GM19452 (cell line): Measurements from ENCODE around the gene MAST1.
"Not testable (repeated sequence)": the region's sequence is repeated elsewhere in the genome, so short reads cannot be mapped to it uniquely, and the experiment has no call there.

Experiments used
- ATAC-seq: cut with Tn5 transposase; IDR thresholded peaks from one replicate; pipeline ENCODE4 v1.9.1; 2021; ENCODE audit not compliant: unreplicated experiment

MAST1 gene

DNA sequence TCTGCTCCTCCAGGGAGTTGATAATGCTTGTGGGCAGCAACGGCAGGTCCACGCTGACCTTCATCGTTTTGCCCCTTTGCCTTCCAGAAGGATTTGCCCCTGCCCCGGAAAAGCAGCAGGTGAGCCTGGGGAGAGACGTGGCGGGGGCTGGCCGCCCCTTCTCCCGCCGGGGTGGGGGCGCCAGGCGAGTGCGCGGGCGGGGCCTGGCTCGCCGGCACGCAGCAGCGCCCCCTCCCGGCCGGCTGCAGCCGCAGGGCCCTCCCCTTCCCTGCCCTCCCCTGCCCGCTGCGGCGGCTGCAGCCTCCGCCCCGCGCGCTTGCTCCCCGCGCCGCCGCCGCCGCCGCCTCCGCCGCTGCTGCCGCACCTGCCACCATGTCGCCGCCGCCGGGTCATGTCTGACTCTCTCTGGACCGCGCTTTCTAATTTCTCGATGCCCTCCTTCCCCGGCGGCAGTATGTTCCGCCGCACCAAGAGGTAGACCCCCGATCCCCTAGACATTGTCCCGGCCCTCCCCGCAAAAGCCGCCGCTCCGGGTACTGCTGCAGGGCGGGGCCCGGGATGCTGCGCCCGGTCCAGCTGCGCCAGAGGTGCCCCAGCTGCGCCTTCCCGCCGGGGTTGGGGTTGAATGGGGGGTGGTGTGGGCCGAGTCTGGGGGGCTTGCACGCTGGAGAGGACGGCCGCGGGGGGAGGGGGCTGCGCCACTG lies at the start of gene MAST1:
MAST1 (plus strand) TSS at position 334 of the 704 bp plus-strand sequence; CDS start at position 392, 58 bp downstream.
- no peak for ATAC-seq

DNA sequence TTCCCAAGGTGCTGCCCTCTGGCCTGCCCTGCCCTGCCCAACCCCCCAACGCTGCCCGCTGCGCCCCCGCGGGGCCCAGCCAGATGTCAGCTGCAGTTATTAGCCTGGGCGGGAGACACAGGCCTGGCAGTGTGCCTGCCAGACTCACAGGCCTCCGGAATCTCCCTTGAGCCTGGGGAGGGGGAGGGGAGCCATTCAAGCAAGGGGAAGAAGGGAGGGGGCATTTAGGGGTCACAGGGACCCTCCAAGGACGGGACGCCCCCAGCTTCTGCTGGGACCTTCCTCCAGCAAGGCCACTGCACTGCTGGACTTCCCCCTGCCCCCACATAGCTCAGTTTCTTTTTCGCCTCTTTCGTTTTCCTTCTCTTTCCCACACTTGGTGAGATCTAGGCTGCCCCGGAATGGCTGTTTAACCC lies 49.6 kb upstream of the MAST1 start:
- no peak for ATAC-seq

DNA sequence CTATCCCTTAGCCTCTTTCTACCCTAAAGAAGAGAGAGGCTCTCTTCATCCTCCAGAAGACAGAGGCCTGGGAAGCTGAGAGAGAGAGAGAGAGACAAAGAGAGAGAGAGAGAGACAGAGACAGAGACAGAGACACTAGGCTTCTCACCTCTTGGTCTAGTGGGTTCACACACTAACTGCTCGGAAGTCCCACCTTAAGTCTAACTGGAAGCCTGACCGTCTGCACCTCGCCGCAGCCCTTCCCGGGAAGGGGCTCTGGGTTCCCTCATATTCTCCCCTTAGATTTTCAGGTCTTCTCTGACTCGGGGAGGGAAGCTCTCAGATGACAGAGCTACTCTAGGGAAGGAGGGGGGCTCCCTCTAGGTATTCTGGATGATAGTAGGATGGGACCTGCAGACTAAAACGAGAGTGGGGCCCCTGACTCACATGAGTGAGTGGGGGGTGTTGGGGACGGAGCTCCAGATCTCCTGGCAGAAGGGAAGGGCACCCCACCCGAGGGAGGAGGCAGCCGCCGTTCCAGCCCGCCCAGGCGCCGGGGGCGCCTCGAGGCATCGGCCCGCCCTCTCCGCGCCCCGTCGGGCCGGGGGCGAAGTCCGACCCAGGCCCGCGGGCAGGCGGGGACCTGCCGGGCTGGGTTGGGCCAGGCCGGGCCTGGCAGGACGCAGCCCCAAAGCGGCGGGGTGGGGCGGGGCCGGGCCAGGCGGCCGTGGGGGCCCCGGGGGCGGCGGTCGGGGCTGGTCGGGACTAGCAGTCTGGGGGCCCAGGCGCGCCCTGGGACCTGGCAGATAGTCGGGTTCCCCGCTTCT lies 49.0 kb upstream of the MAST1 start:
- no peak for ATAC-seq

DNA sequence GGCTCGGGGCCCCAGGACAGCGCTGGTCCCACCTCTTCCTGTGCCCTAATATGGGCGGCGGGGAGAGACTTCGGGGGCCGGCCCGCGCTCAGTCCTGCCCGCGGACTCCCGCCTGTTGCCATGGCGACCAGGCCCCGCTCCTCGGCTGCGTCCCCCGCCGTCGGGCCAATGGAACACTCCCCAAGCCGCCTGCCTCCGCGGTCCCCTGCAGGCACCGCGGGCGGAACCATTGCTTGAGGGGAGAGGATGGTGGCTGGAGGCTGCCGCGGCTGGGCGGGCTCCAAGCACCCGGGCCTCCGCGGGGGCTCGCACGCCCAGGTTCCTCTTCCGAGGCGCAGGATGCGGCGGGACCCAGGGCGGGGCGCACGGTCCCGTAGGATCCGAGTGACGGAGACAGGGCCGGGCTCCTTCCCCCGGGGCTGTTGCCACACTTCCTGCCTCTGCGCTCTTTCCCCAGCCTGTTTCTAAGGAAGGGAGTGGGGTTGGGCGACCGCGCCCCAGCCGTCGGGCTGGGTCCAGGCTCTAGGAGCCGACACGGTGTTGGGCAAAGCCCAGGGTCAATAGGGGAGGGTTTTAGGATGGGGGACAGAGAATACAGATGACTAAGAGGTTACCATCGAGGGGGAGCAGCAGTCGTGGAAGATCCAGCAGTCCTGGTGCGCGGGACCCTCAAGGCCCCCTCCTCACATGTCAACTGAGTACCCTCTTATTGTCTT lies 48.3 kb upstream of the MAST1 start:
- peak; percentile 43 for ATAC-seq

DNA sequence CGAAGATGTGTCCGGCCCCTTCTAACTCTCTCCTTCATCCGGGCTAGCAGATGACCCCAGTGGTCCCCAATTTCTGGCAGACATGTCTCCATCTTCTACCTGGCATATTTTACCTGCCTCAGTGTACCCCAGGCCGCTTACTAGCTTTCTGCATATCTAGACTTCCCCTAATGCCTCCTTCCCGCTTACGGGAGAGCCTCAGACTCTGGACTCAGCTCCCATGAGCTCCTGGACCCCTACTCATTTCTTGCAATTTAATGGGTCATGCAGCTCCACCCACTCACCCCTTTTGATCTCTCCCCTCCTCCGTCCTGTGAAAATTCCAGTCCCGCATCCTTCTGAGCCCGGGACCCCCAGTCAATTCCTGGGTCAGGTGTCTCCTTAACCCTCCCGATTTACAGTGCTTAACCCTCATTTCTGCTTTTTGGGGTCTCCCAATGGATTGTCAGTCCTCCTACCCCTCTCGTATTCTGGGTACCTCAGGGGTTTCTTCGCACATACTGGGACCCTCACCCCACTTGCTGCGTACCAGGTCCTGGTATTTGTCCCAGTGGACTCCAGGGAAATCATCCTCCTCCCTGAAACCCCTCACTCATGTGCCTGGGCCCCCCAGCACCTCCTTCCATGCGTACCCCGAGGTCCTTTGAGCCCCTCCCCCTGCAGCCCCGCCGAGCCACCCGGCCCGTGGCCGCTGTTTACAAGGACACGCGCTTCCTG lies 47.5 kb upstream of the MAST1 start:
- ATAC-seq: no peak

DNA sequence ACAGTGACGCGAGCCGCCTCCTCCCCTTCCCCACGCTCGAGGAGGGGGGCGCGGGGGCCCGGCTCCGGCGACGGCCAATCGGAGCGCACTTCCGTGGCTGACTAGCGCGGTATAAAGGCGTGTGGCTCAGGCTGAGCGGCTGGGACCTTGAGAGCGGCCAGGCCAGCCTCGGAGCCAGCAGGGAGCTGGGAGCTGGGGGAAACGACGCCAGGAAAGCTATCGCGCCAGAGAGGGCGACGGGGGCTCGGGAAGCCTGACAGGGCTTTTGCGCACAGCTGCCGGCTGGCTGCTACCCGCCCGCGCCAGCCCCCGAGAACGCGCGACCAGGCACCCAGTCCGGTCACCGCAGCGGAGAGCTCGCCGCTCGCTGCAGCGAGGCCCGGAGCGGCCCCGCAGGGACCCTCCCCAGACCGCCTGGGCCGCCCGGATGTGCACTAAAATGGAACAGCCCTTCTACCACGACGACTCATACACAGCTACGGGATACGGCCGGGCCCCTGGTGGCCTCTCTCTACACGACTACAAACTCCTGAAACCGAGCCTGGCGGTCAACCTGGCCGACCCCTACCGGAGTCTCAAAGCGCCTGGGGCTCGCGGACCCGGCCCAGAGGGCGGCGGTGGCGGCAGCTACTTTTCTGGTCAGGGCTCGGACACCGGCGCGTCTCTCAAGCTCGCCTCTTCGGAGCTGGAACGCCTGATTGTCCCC lies 46.8 kb upstream of the MAST1 start, which contains the start of gene JUNB:
JUNB (plus strand) TSS at position 142 of the 706 bp plus-strand sequence; CDS start at position 428, 286 bp downstream.
- peak; percentile 21 for ATAC-seq

DNA sequence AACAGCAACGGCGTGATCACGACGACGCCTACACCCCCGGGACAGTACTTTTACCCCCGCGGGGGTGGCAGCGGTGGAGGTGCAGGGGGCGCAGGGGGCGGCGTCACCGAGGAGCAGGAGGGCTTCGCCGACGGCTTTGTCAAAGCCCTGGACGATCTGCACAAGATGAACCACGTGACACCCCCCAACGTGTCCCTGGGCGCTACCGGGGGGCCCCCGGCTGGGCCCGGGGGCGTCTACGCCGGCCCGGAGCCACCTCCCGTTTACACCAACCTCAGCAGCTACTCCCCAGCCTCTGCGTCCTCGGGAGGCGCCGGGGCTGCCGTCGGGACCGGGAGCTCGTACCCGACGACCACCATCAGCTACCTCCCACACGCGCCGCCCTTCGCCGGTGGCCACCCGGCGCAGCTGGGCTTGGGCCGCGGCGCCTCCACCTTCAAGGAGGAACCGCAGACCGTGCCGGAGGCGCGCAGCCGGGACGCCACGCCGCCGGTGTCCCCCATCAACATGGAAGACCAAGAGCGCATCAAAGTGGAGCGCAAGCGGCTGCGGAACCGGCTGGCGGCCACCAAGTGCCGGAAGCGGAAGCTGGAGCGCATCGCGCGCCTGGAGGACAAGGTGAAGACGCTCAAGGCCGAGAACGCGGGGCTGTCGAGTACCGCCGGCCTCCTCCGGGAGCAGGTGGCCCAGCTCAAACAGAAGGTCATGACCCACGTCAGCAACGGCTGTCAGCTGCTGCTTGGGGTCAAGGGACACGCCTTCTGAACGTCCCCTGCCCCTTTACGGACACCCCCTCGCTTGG lies 46.1 kb upstream of the MAST1 start:
- ATAC-seq: no peak

DNA sequence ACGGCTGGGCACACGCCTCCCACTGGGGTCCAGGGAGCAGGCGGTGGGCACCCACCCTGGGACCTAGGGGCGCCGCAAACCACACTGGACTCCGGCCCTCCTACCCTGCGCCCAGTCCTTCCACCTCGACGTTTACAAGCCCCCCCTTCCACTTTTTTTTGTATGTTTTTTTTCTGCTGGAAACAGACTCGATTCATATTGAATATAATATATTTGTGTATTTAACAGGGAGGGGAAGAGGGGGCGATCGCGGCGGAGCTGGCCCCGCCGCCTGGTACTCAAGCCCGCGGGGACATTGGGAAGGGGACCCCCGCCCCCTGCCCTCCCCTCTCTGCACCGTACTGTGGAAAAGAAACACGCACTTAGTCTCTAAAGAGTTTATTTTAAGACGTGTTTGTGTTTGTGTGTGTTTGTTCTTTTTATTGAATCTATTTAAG lies 45.4 kb upstream of the MAST1 start:
- no peak for ATAC-seq

DNA sequence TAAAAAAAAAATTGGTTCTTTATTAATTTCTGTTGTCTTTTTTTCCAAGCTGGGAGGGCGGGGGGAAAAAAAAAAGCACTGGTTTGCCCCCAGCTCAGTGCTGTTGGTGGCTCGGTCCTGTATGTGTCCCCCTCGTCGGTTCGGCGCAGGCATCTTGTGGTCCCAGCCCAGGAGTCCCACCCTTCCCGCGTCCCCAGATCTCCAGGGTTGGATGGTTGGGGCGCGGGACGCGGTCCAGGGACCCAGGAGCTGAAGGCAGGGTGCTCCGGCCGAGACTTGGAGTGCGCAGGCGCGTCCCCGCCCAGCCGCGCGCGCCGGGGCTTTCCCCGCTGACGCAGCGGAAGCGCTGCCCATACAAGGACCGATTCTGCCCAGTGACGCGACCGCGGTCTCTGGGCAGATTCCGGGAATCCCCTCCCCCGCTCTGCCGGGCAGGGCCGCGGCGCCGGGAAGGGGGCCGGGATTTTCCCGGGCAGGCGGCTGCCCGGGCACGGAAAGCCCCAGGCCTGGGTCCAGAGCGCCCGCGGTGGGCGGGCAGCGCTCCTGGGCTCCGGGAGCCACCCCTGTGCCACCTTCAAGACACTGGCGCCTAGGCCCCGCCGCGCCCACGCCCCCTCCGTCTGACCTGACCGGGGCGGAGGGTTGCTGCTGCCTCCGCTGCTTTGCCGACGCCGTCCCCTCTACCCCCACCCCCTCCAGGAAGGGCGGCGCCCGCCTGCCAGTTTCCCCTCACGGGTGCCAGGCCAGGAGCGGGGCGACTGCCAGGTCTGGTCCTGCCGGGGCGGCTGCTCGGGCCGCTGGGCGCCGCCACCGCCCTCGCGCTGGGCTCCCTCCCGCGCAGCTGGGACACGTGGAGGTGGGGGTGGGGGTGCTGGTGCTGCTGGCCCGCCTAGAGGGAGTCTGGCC lies 44.8 kb upstream of the MAST1 start:
- ATAC-seq: peak; percentile 31

DNA sequence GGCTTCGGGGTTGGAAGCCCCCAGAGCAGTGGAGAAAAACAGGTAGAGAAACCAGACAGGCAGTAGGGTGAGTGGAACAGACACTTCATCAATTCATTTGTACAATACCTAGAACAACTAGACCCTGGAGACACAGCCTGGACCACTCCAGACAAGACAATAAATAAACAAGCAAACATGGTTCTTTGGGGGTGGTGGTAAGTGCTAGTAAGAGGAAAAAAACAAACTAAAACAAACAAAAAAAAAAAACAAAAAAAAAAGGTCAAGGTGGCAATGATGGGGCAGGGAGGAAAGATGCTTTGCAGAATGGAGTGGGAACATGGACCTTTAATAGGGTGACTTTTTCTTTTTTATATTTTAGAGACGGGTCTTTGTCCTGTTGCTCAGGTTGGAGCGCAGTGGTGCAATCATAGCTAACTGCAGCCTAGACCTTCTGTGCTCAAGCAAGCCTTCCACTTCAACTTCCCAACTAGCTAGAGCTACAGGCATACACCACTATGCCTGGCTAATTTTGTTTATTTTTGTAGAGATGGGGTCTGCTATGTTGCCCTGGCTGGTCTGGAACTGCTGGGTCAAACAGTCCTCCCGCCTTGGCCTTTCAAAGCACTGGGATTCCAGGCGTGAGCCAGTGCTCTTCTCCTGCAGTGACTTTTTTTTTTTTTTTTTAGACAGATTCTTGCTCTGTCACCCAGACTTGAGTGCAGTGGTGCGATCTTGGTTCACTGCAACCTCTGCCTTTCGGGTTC lies 43.9 kb upstream of the MAST1 start:
- ATAC-seq: no peak

DNA sequence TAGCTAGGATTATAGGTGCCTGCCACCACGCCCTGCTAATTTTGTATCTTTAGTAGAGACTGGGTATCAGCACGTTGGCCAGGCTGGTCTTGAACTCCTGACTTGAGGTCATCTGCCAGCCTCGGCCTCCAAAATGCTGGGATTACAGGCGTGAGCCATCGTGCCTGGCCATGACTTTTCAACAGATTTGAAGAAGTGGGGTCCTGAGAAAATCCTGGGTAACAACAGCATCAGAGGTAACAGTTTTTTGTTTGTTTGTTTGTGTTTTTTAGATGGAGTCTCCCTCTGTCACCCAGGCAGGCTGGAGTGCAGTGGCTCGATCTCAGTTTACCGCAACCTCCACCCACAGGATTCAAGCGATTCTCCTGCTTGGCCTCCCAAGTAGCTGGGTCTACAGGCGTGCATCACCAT lies 43.3 kb upstream of the MAST1 start:
- ATAC-seq: no peak

DNA sequence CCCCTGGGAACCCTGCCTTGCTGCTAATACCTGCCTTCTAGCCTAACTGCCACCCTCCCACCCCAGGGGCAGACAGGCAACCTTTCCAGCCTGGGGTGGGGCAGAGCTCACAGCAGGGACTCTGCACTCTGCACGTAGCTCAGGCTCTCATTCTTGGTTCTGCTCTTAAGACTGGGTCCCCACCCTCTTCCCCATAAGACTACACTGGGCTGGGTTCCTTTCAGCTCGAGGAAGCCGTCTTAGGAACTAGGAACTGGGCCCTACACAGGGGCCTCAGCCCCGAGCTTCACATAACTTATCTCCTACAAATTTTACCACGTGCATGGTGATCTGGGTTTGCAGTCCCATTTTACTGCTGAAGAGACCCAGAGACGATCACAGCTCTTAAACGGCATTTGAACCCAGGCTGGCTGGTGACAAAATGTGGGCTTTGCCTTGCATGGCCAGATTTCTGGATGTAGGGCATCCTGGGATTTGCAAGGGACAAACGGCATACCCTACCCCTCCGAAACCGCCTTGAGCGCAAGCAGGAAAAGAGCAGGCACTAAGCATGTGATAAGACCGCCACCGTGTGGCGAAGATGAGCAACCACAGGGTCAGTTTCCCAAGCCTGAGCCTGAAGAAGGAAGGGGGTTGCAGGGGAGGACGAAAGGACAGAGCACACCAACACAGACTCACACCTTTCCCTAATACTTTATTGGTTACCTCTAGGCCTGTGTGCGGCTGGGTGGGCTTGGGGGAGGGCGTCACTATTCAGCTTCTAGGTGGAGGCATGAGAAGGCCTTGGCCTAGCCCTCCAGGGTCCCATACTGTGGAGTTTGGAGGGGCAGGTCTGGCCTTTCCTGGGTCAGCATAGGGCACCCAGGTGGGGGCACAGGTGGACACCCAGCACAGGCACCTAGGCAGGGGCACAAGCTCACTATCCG lies 41.9 kb upstream of the MAST1 start:
- ATAC-seq: no peak

DNA sequence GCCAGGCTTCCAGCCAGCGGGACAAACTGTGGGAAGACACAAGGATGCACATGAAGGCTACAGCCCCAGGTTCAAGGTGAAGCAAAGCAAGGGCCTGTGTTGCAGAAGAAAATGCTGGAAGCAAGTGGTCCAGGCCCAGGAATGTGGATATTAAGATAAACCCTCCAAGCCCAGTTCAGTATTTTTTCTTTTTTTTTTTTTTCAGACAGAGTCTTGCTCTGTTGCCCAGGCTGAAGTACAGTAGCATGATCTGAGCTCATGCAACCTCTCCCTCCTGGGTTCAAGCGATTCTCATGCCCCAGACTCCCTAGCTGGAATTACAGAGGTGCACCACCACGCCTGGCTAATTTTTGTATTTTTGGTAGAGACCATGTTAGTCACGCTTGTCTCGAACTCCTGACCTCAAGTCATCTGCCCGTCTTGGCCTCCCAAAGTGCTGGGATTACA lies 41.2 kb upstream of the MAST1 start:
- ATAC-seq: no peak

DNA sequence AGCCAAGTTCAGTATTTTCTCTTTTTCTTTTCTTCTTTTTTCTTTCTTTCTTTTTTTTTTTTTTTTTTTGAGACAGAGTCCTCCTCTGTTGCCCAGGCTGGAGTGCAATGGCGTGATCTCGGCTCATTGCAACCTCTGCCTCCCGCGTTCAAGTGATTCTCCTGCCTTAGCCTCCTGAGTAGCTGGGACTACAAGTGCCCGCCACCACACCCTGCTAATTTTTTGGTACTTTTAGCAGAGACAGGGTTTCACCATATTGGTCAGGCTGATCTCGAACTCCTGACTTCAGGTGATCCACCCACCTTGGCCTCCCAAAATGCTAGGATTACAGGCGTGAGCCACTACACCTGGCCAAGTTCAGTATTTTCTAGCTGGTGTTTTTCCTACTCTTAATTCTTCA lies 40.7 kb upstream of the MAST1 start:
- not testable (repeated sequence) for ATAC-seq

DNA sequence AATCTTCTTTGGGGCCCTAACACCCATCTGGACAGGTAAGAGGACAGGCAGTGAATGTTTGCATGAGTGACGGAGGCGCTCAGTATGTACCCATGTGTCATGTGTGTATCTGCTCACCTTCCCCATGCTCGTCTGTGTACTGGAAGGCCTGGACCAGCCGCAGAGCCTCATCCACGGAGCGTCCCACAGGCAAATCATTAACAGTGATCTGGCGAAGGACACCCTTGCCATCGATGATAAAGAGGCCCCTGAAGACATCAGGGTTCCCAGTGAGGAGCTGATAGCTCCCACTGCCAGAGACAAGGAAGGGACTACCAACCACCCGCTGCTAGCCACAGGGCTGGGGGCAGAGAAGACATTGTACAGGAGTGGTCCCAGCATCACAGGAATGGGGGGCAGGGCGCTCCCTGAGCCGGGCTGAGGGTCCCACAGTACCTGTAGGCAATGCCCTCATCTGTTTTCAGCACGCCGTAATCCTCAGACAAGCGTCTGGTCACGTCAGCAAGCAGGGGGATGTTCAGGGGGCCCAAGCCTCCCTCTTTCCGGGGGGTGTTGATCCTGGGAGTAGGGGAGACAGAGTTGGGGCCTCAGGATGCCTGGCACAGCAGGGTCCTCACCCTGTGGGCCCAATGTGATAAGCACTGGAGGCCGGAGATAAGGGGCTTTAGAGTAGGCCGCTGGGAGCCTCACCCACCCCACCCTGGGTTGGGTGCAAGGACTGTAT lies 38.4 kb upstream of the MAST1 start:
- no peak for ATAC-seq

DNA sequence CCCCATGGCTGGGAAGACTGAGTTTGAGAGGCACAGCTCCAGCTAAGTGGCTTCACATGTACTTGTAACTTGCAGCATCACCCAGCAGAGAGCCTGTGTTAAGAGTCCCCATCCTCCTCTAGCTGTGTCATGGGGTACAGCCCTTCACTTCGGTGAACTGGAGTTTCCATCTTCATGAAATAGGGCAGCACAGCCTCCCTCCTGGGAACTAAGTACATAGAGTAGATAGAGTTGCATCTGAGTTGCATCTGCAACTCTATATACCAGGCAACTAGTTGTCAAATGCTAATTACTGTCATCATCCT lies 37.9 kb upstream of the MAST1 start:
- ATAC-seq: no peak
